ENCODE measurements around the gene TUBB6. TPM values are rescaled to one million over a fixed set of nuclear protein-coding genes. Genes with fewer than 3 reads are reported as not detected.

TUBB6 gene
- 125 TPM for total RNA-seq (2021; ENCODE audit: unreplicated experiment)
- polyA plus RNA-seq (2012; ENCODE audit: insufficient read length): 310 TPM
- percentile 85 among the genes with signal in this experiment for Bru-seq, nascent RNA
- percentile 85 among the genes with signal in this experiment for BruChase-seq, experiment 1, labeled RNA remaining after a 2-hour chase
- BruChase-seq, experiment 2, labeled RNA remaining after a 6-hour chase: percentile 85 among the genes with signal in this experiment
- long read RNA-seq, transcript TUBB6-203 (4 exons, 788 nt): minor isoform, 9 of 311 reads
- long read RNA-seq, transcript TUBB6-202 (3 exons, 2,163 nt): minor isoform, 13 of 311 reads
- long read RNA-seq, transcript TUBB6-201 (4 exons, 2,064 nt): major isoform, 140 of 311 reads
- long read RNA-seq, partial matches to known transcripts: 123 of 311 reads
- long read RNA-seq, other reads (novel, unspliced or antisense): 15 of 311 reads

DNA sequence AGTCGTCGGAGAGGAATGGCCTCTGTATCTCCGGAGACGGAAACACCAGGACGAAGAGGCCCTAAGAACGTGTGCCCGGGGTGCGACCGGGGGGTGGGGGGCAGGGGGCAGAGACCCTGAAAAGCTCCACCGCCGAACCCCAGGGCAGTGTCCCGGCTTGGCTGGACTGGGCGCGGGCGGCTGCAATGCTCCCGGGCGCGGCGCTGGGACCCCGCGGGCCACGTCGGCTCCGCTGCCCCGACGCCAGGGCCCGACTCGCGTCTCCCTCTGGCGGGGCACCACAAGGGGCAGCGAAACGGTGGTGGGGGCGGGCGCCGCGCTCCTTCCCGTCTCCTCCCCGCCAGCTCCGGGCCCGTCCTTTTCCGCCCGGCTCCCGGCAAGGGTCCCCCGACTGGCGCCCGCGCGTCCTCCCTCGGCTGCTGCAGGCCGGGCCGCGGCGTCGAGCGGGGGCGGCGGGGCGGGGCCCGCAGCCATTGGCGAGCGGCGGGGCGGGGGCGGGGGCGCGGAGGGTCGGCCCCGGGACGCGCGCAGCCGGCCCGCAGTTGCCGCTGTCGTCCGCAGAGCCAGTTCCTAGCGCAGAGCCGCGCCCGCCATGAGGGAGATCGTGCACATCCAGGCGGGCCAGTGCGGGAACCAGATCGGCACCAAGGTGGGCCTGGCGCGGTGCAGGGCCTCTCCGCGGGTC, at the start of gene TUBB6:
TUBB6 (plus strand) TSS at position 541 of the 685 bp plus-strand sequence; CDS start at position 593, 52 bp downstream.
- H3K4me3 ChIP-seq (ENCODE audit: low read depth in 2 of 2, low read length in 2 of 2): peak within 1 kb of the TSS; percentile 82 to 85
- H3K27me3 ChIP-seq (ENCODE audit: control insufficient read depth, insufficient read depth, low read length): no peaks in the 10 kb centered on the region
- peak within 1 kb of the TSS; percentile 89 for H3K27ac ChIP-seq (ENCODE audit: low read length)
- ChIA-PET POLR2A (interaction anchor here (0.5 to 1.0 kb wide), 3 partner anchors 9 to 46 kb away, joined by 3 to 9 read pairs (median 7); no protein-coding TSS in a partner anchor), CTCF (no interaction called here)
- peaks cover 14% of the 10 kb centered on the region; the same call in 1 of the 2 replicates for H3K36me3 ChIP-seq (ENCODE audit: control insufficient read depth, insufficient read depth, low read length)
- no peak for DNase-seq (ENCODE audit: low read depth, low spot score)
- intact Hi-C loops (cut with micrococcal nuclease; ENCODE audit: unreplicated experiment) (no loop called here), in situ Hi-C loops (cut with HindIII; ENCODE audit: low pct_unique_long_range_greater_than_20kb, low sequenced_read_pairs) (no loop called here)
- peak; percentile 88 for ATAC-seq
- no peaks in the 10 kb centered on the region for H3K9me3 ChIP-seq (ENCODE audit: control insufficient read depth, insufficient read depth, low read depth, low read length)
- peaks cover 22% of the 10 kb centered on the region for H3K4me1 ChIP-seq (ENCODE audit: control insufficient read depth, insufficient read depth, low read length)
- no TSS peak for BruUV-seq (replicated peaks)
- TF ChIP-seq POLR2AphosphoS5 (IDR thresholded peaks at IDR 0.05; ENCODE audit: low read depth, low read length) (peak; percentile 53; the same call in 1 of the 2 replicates), TCF7L2 (IDR thresholded peaks at IDR 0.05; ENCODE audit: low read depth, low read length) (no peak), SIN3A (IDR thresholded peaks at IDR 0.05; ENCODE audit: borderline replicate concordance, insufficient read depth, low read depth, low read length) (peak; percentile 61; the same call in 1 of the 2 replicates)
- TF ChIP-seq, protein P1, sequence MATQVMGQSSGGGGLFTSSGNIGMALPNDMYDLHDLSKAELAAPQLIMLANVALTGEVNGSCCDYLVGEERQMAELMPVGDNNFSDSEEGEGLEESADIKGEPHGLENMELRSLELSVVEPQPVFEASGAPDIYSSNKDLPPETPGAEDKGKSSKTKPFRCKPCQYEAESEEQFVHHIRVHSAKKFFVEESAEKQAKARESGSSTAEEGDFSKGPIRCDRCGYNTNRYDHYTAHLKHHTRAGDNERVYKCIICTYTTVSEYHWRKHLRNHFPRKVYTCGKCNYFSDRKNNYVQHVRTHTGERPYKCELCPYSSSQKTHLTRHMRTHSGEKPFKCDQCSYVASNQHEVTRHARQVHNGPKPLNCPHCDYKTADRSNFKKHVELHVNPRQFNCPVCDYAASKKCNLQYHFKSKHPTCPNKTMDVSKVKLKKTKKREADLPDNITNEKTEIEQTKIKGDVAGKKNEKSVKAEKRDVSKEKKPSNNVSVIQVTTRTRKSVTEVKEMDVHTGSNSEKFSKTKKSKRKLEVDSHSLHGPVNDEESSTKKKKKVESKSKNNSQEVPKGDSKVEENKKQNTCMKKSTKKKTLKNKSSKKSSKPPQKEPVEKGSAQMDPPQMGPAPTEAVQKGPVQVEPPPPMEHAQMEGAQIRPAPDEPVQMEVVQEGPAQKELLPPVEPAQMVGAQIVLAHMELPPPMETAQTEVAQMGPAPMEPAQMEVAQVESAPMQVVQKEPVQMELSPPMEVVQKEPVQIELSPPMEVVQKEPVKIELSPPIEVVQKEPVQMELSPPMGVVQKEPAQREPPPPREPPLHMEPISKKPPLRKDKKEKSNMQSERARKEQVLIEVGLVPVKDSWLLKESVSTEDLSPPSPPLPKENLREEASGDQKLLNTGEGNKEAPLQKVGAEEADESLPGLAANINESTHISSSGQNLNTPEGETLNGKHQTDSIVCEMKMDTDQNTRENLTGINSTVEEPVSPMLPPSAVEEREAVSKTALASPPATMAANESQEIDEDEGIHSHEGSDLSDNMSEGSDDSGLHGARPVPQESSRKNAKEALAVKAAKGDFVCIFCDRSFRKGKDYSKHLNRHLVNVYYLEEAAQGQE (IDR thresholded peaks at IDR 0.05; ENCODE audit: insufficient read depth in 1 of 2, low read depth in 2 of 2, low read length in 1 of 2): no peak
- TF ChIP-seq, protein P2, sequence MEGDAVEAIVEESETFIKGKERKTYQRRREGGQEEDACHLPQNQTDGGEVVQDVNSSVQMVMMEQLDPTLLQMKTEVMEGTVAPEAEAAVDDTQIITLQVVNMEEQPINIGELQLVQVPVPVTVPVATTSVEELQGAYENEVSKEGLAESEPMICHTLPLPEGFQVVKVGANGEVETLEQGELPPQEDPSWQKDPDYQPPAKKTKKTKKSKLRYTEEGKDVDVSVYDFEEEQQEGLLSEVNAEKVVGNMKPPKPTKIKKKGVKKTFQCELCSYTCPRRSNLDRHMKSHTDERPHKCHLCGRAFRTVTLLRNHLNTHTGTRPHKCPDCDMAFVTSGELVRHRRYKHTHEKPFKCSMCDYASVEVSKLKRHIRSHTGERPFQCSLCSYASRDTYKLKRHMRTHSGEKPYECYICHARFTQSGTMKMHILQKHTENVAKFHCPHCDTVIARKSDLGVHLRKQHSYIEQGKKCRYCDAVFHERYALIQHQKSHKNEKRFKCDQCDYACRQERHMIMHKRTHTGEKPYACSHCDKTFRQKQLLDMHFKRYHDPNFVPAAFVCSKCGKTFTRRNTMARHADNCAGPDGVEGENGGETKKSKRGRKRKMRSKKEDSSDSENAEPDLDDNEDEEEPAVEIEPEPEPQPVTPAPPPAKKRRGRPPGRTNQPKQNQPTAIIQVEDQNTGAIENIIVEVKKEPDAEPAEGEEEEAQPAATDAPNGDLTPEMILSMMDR (IDR thresholded peaks at IDR 0.05): no peak; the same call in 1 of the 2 replicates

DNA sequence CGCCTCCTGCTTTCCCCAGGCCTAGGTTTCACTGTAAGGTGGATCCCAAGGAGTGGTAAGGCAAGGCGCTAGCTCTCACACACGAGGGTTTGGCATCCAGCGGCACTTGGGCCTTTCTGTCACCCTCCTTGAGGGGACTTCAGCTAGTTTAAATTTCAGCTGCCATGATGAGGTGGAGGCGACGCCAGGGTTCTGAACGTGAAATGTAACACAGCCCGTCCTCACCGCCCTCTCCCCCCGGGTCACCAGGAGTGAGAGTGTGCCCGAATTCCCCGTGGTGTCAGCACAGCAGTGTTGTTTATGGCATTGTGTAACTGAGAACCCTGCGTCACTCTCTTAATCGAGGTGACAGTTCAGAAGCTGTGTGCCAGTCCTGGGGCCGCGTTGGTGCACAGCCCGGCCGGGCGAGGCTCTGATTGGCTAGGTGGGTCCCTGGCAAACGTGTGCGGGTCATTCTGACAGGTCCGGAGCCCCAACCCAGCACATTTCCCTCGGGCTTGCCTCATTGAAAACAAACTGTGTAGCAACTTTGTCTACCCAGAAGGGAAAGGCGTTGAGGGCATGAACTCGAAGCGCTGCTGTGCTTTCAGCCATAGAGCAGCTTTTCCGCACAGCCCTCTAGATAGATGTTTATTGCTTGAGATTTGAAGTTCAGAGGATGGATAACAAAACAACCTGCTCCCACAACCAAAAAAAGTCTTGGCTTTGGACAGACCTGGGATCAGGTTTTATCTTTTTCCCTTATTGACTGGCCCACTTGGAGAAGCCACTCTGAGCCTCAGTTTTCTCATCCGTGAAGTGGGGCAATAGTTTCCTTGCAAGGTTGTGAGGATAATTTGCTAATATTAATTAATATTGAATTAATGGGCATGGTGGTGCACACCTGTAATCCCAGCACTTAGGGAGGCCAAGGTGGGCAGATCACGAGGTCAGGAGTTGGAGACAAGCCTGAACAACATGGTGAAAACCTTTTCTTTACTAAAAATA, 49.0 kb upstream of the TUBB6 start:
- ChIA-PET CTCF (interaction anchor here (1.1 kb wide), 1 partner anchor 22 kb away, joined by 3 read pairs; no protein-coding TSS in a partner anchor), POLR2A (no interaction called here)
- DNase-seq (ENCODE audit: low read depth, low spot score) (no peak), ATAC-seq (no peak)
- Histone ChIP-seq H3K36me3 (ENCODE audit: control insufficient read depth, insufficient read depth, low read length) (no peaks in the 10 kb centered on the region), H3K27me3 (ENCODE audit: control insufficient read depth, insufficient read depth, low read length) (no peaks in the 10 kb centered on the region), H3K9me3 (ENCODE audit: control insufficient read depth, insufficient read depth, low read depth, low read length) (no peaks in the 10 kb centered on the region), H3K27ac (ENCODE audit: low read length) (no peak overlapping the region), H3K4me1 (ENCODE audit: control insufficient read depth, insufficient read depth, low read length) (no peaks in the 10 kb centered on the region), H3K4me3 (ENCODE audit: low read depth in 2 of 2, low read length in 2 of 2) (no peak overlapping the region)
- intact Hi-C loops (cut with micrococcal nuclease; ENCODE audit: unreplicated experiment) (no loop called here), in situ Hi-C loops (cut with HindIII; ENCODE audit: low pct_unique_long_range_greater_than_20kb, low sequenced_read_pairs) (no loop called here)
- no TSS peak for BruUV-seq (replicated peaks)
- TF ChIP-seq TCF7L2 (IDR thresholded peaks at IDR 0.05; ENCODE audit: low read depth, low read length) (no peak), SIN3A (IDR thresholded peaks at IDR 0.05; ENCODE audit: borderline replicate concordance, insufficient read depth, low read depth, low read length) (no peak), POLR2AphosphoS5 (IDR thresholded peaks at IDR 0.05; ENCODE audit: low read depth, low read length) (no peak)
- TF ChIP-seq, protein P2 (IDR thresholded peaks at IDR 0.05): no peak
- TF ChIP-seq, protein P1 (IDR thresholded peaks at IDR 0.05; ENCODE audit: insufficient read depth in 1 of 2, low read depth in 2 of 2, low read length in 1 of 2): no peak

Measured in Panc1 (cell line).